NCI-H774 (cell line): Measurements from ENCODE around the gene ANKMY2.
"Not testable (repeated sequence)": the region's sequence is repeated elsewhere in the genome, so short reads cannot be mapped to it uniquely, and the experiment has no call there.

Experiments
- DNase-seq: peaks from one replicate; lab custom pipeline; 2025; lab: John Stamatoyannopoulos, UW

Gene ANKMY2

GRCh38 chr7:16645593-16646471 lies at the start of gene ANKMY2, which contains the start of gene BZW2:
TSS of gene ANKMY2 (minus strand) at chr7:16645754. CDS start at chr7:16645573, 181 bp downstream.
TSS of gene BZW2 (plus strand) at chr7:16646181. CDS start at chr7:16665444, 19,263 bp downstream.
- DNase-seq: peak; percentile 96

GRCh38 chr7:16694806-16695205 lies 49.3 kb upstream of the ANKMY2 start:
- no peak for DNase-seq

- no peak for DNase-seq
Observed at GRCh38 chr7:16693601-16694318, 48.2 kb upstream of the ANKMY2 start.

- DNase-seq: no peak
Observed at GRCh38 chr7:16691241-16691640, 45.7 kb upstream of the ANKMY2 start.

GRCh38 chr7:16688249-16688648 lies 42.7 kb upstream of the ANKMY2 start:
- DNase-seq: no peak

- no peak for DNase-seq
Observed at GRCh38 chr7:16685535-16685934, 40.0 kb upstream of the ANKMY2 start.

- no peak for DNase-seq
Observed at GRCh38 chr7:16684935-16685334, 39.4 kb upstream of the ANKMY2 start.

GRCh38 chr7:16678645-16679566 lies 33.4 kb upstream of the ANKMY2 start:
- DNase-seq: not testable (repeated sequence)

- no peak for DNase-seq
Observed at GRCh38 chr7:16677978-16678494, 32.5 kb upstream of the ANKMY2 start.

- no peak for DNase-seq
Observed at GRCh38 chr7:16675277-16675676, 29.7 kb upstream of the ANKMY2 start.

GRCh38 chr7:16671811-16672210 lies 26.3 kb upstream of the ANKMY2 start:
- no peak for DNase-seq

- DNase-seq: no peak
Observed at GRCh38 chr7:16670731-16671344, 25.3 kb upstream of the ANKMY2 start.

GRCh38 chr7:16670021-16670420 lies 24.5 kb upstream of the ANKMY2 start:
- DNase-seq: no peak

GRCh38 chr7:16669581-16669980 lies 24.0 kb upstream of the ANKMY2 start:
- no peak for DNase-seq

GRCh38 chr7:16668978-16669377 lies 23.4 kb upstream of the ANKMY2 start:
- DNase-seq: no peak

- DNase-seq: no peak
Observed at GRCh38 chr7:16668049-16668858, 22.7 kb upstream of the ANKMY2 start.

- DNase-seq: no peak
Observed at GRCh38 chr7:16667355-16667754, 21.8 kb upstream of the ANKMY2 start.

- DNase-seq: no peak
Observed at GRCh38 chr7:16661924-16662323, 16.4 kb upstream of the ANKMY2 start.

- DNase-seq: no peak
Observed at GRCh38 chr7:16660702-16661464, 15.3 kb upstream of the ANKMY2 start.
